Ovary (tissue), 10 donors: ENCODE data around the gene LGALS9B. TPM values are rescaled to one million over a fixed set of nuclear protein-coding genes. Genes with fewer than 3 reads are reported as not detected.
"Not testable (repeated sequence)": the region's sequence is repeated elsewhere in the genome, so short reads cannot be mapped to it uniquely, and the experiment has no call there.

Source experiments
- DNase-seq, 5 donors: peaks; one replicate each; pipeline ENCODE4 v3.0.0-alpha.2; 2019 to 2020
- H3K27ac ChIP-seq, 2 donors: fragments of 200-600 bp; one replicate each; pipeline versions ENCODE4 v1.5.1 to v1.8.0; 2019 to 2022
- H3K27me3 ChIP-seq: fragments of 200-600 bp; one replicate; pipeline ENCODE4 v1.8.0; 2022
- H3K36me3 ChIP-seq: fragments of 200-600 bp; sonication (generic); one replicate; pipeline ENCODE4 v1.5.1; 2019
- H3K4me1 ChIP-seq: one replicate; pipeline ENCODE4 v1.8.1; 2013; ENCODE audit warnings: mild to moderate bottlenecking, moderate library complexity; ENCODE audit not compliant: insufficient read depth
- H3K4me3 ChIP-seq: fragments of 200-600 bp; sonication (generic); one replicate; pipeline ENCODE4 v1.5.1; 2017
- H3K9me3 ChIP-seq, 2 donors: fragments of 200-600 bp in 1 of 2; sonication (generic) in 1 of 2; one replicate each; pipeline versions ENCODE4 v1.5.1 to v1.8.1; 2013 to 2019; ENCODE audit warnings: mild to moderate bottlenecking in 1 of 2, moderate library complexity in 1 of 2
- WGBS, 3 donors: extraction: QIAGEN DNeasy Blood & Tissue Kit in 1 of 3; methylation state at CpG; one replicate each; pipeline versions ENCODE4 v1.1.5 to v1.1.7; 2013 to 2017; 5-methylcytosine and 5-hydroxymethylcytosine counted together
- intact Hi-C, 4 donors: fragments of 100-400 bp; cut with DNase I; formaldehyde crosslinking; loops; one replicate each; pipeline versions ENCODE4 v1.11.0 to v1.15.1; 2022 to 2023
- long read RNA-seq, 3 donors: library from polyadenylated mRNA in 2 of 3; unstranded in 2 of 3; transcript quantifications; one replicate each; pipeline ENCODE4 v2.0.0 and lab custom pipeline, GENCODE V29; 2021 to 2026
- polyA plus RNA-seq, 2 donors: library from polyadenylated mRNA; stranded (reverse); fragments of 200-250 nt in 1 of 2; fragments of 350-450 nt in 1 of 2; fragmentation: Illumina TruSeq in 1 of 2; extraction: RNeasy Lipid Tissue Mini Kit (QIAGEN cat#74804) in 1 of 2; gene quantifications; one replicate each; pipeline ENCODE4 v1.2.3, GENCODE V29; 2013 to 2014
- total RNA-seq, 7 donors: library from RNA; depleted of rRNA in 2 of 7; stranded (reverse); fragments of >200 nt in 2 of 7; fragmentation: NEBNext Ultra II Directional in 3 of 7; extraction: Animal tissue kit (Norgen Biotek cat#: 25700) in 3 of 7; gene quantifications; one replicate each; pipeline versions ENCODE4 v1.1.0 to v1.2.4, GENCODE V29; 2016 to 2023
- donor health status: DM: no; HTN: no; CAD: no; lungs with moderate emphysema.
- donor health status: DM: no; HTN: no; CAD: no.
- donor health status: Bipolar disorder and iron deficiency.
- donor health status: DM: yes; HTN: yes; CAD: no.
- donor health status: DM: no; HTN: no; CAD: no.
- donor health status: DM: yes; HTN: yes; CAD: no.

The LGALS9B gene
- under 1 TPM in 1 of 7 donors, not detected in 6; 0.24 TPM for total RNA-seq
- not detected for polyA plus RNA-seq
- long read RNA-seq, donor 1 = 0 reads
- long read RNA-seq, donor 2 = 0 reads
- long read RNA-seq, donor 3 = 0 reads

GRCh38 chr17:20467447-20467846, at the start of gene LGALS9B:
Gene LGALS9B, minus strand, starts transcription at chr17:20467539. Its CDS starts 69 bp downstream, at chr17:20467470.
- H3K36me3 ChIP-seq, H3K27me3 ChIP-seq, intact Hi-C loops, H3K4me3 ChIP-seq, H3K27ac ChIP-seq, H3K9me3 ChIP-seq, H3K4me1 ChIP-seq, DNase-seq: not testable (repeated sequence)
- whole genome bisulfite sequencing, 3 donors = no CpG with 5 or more reads among the region's 4 CpGs

GRCh38 chr17:20516986-20517385, 49.6 kb upstream of the LGALS9B start:
- H3K27ac ChIP-seq, H3K4me1 ChIP-seq, intact Hi-C loops, H3K36me3 ChIP-seq, DNase-seq, H3K9me3 ChIP-seq, H3K27me3 ChIP-seq, H3K4me3 ChIP-seq: not testable (repeated sequence)
- WGBS, 3 donors = 88 to 96% (median 96%) methylated on average over 7 to 16 of the region's 17 CpGs

GRCh38 chr17:20515099-20515498, 47.8 kb upstream of the LGALS9B start:
- H3K4me3 ChIP-seq, H3K27ac ChIP-seq, H3K36me3 ChIP-seq, intact Hi-C loops, H3K4me1 ChIP-seq, H3K9me3 ChIP-seq, DNase-seq, H3K27me3 ChIP-seq: not testable (repeated sequence)
- 84 to 93% (median 92%) methylated on average over 7 to 9 of the region's 10 CpGs for WGBS, 3 donors

- WGBS, 3 donors = 86 to 95% methylated on average over 2 to 3 of the region's 9 CpGs; no CpG with 5 or more reads in 1 of the 3 donors
- H3K36me3 ChIP-seq, H3K27me3 ChIP-seq, H3K27ac ChIP-seq, H3K4me1 ChIP-seq, intact Hi-C loops, H3K4me3 ChIP-seq, DNase-seq, H3K9me3 ChIP-seq: not testable (repeated sequence)
These were observed 46.2 kb upstream of the LGALS9B start for GRCh38 chr17:20513539-20513938.

- intact Hi-C loops, DNase-seq: not testable (repeated sequence)
These were observed 45.0 kb upstream of the LGALS9B start for GRCh38 chr17:20512378-20512777.

GRCh38 chr17:20511778-20512177, 44.4 kb upstream of the LGALS9B start:
- no CpG with 5 or more reads among the region's 8 CpGs for WGBS, 3 donors
- H3K36me3 ChIP-seq, H3K27ac ChIP-seq, H3K27me3 ChIP-seq, DNase-seq, H3K4me1 ChIP-seq, H3K4me3 ChIP-seq, intact Hi-C loops, H3K9me3 ChIP-seq: not testable (repeated sequence)

More at GRCh38 chr17:20512378-20512777, 45.0 kb upstream of the LGALS9B start:
- not testable (repeated sequence) for H3K9me3 ChIP-seq, H3K4me3 ChIP-seq, H3K27ac ChIP-seq, H3K27me3 ChIP-seq, H3K4me1 ChIP-seq, H3K36me3 ChIP-seq
- WGBS, 3 donors = no CpG with 5 or more reads among the region's 18 CpGs

GRCh38 chr17:20505333-20505732, 38.0 kb upstream of the LGALS9B start:
- H3K27ac ChIP-seq, H3K27me3 ChIP-seq, H3K4me3 ChIP-seq, H3K36me3 ChIP-seq, DNase-seq, intact Hi-C loops, H3K9me3 ChIP-seq, H3K4me1 ChIP-seq: not testable (repeated sequence)
- 82% methylated on average over 8 of the region's 16 CpGs; no CpG with 5 or more reads in 2 of the 3 donors for WGBS, 3 donors

GRCh38 chr17:20504388-20505066, 37.2 kb upstream of the LGALS9B start:
- 77% methylated on average over 5 of the region's 11 CpGs; no CpG with 5 or more reads in 2 of the 3 donors for WGBS, 3 donors
- intact Hi-C loops, H3K4me3 ChIP-seq, H3K9me3 ChIP-seq, H3K27ac ChIP-seq, H3K4me1 ChIP-seq, H3K27me3 ChIP-seq, H3K36me3 ChIP-seq, DNase-seq: not testable (repeated sequence)

- H3K4me1 ChIP-seq, DNase-seq, H3K9me3 ChIP-seq, H3K4me3 ChIP-seq, H3K27ac ChIP-seq, H3K27me3 ChIP-seq, intact Hi-C loops, H3K36me3 ChIP-seq: not testable (repeated sequence)
- 38 to 64% (median 53%) methylated on average over 2 to 9 of the region's 11 CpGs for WGBS, 3 donors
These were observed 34.6 kb upstream of the LGALS9B start for GRCh38 chr17:20501896-20502295.

GRCh38 chr17:20500346-20500745, 33.0 kb upstream of the LGALS9B start:
- H3K4me3 ChIP-seq, H3K4me1 ChIP-seq, H3K36me3 ChIP-seq, DNase-seq, intact Hi-C loops, H3K27ac ChIP-seq, H3K27me3 ChIP-seq, H3K9me3 ChIP-seq: not testable (repeated sequence)
- WGBS, 3 donors = 69 to 85% (median 81%) methylated on average over 4 of the region's 4 CpGs

- intact Hi-C loops, H3K4me3 ChIP-seq, H3K36me3 ChIP-seq, H3K9me3 ChIP-seq, H3K4me1 ChIP-seq, DNase-seq, H3K27ac ChIP-seq, H3K27me3 ChIP-seq: not testable (repeated sequence)
- 52 to 80% methylated on average over 1 to 5 of the region's 5 CpGs; no CpG with 5 or more reads in 1 of the 3 donors for WGBS, 3 donors
These were observed 28.1 kb upstream of the LGALS9B start for GRCh38 chr17:20495420-20495819.

GRCh38 chr17:20494735-20495134, 27.4 kb upstream of the LGALS9B start:
- H3K27ac ChIP-seq, DNase-seq, intact Hi-C loops, H3K4me3 ChIP-seq, H3K36me3 ChIP-seq, H3K9me3 ChIP-seq, H3K4me1 ChIP-seq, H3K27me3 ChIP-seq: not testable (repeated sequence)
- WGBS, 3 donors = 92 to 100% (median 94%) methylated on average over 2 to 7 of the region's 9 CpGs
